IMR-90 (cell line): ENCODE measurements around the gene CLCA1. TPM values are rescaled to one million over a fixed set of nuclear protein-coding genes. Genes with fewer than 3 reads are reported as not detected.

Experiments used
- ATAC-seq: fragments of 200-7000 bp; cut with Tn5 transposase; 2 replicates; pipeline ENCODE4 v1.9.1; 2020; ENCODE audit warnings: low read depth, mild to moderate bottlenecking, moderate library complexity
- BruUV-seq: library from RNA; stranded (reverse); fragments of 400-500 nt; replicated peaks from 2 replicates; lab custom pipeline; 2021; lab: Mats Ljungman, UMichigan
- CTCF ChIA-PET: fragments of 300-600 bp; formaldehyde crosslinking; extraction: SDS; loops from one replicate; lab custom pipeline; 2021; ENCODE audit warnings: antibody characterized with exemption; lab: Yijun Ruan, JAX
- POLR2A ChIA-PET: fragments of 300-600 bp; sonication (Branson Sonifier 250); formaldehyde crosslinking; loops from one replicate; lab custom pipeline; 2022; ENCODE audit warnings: antibody characterized with exemption; ENCODE audit not compliant: unreplicated experiment; lab: Charles Lee
- DNase-seq: peaks from one replicate; pipeline ENCODE4 v3.0.0; 2013
- H2AFZ ChIP-seq: replicated peaks from 2 replicates; pipeline ENCODE3; 2013; ENCODE audit warnings: low read length, mild to moderate bottlenecking; ENCODE audit not compliant: poor library complexity
- H2AK5ac ChIP-seq: 2 replicates; pipeline ENCODE4 v1.6.1; 2013; ENCODE audit warnings: low read depth, low read length, inconsistent platforms
- H2AK9ac ChIP-seq: replicated peaks from 2 replicates; pipeline ENCODE3; 2013; ENCODE audit warnings: mild to moderate bottlenecking, low read depth, low read length, moderate library complexity; ENCODE audit not compliant: poor library complexity
- H2BK120ac ChIP-seq: 2 replicates; pipeline ENCODE4 v1.6.1; 2013; ENCODE audit warnings: low read depth, low read length, inconsistent platforms
- H2BK15ac ChIP-seq: 3 replicates; pipeline ENCODE4 v1.6.1; 2013; ENCODE audit warnings: low read depth, low read length, inconsistent platforms
- H2BK20ac ChIP-seq: 2 replicates; pipeline ENCODE4 v1.6.1; 2013; ENCODE audit warnings: low read depth, mild to moderate bottlenecking, inconsistent platforms, low read length, moderate library complexity
- H2BK5ac ChIP-seq: 2 replicates; pipeline ENCODE4 v1.6.1; 2013; ENCODE audit warnings: mild to moderate bottlenecking, low read depth, low read length, inconsistent platforms; ENCODE audit not compliant: poor library complexity, severe bottlenecking
- H3K14ac ChIP-seq: replicated peaks from 2 replicates; pipeline ENCODE4 v1.6.1; 2013; ENCODE audit warnings: low read depth, low read length, inconsistent platforms
- H3K18ac ChIP-seq: 2 replicates; pipeline ENCODE4 v1.6.1; 2013; ENCODE audit warnings: low read depth, low read length, control low read depth
- H3K23ac ChIP-seq: 2 replicates; pipeline ENCODE4 v1.6.1; 2013; ENCODE audit warnings: low read depth, low read length, inconsistent platforms
- H3K27ac ChIP-seq: 2 replicates; pipeline ENCODE4 v1.5.1; 2013; ENCODE audit warnings: mild to moderate bottlenecking, control low read depth, low read length; ENCODE audit not compliant: insufficient read depth
- H3K27me3 ChIP-seq: 2 replicates; pipeline ENCODE4 v1.6.1; 2013; ENCODE audit warnings: low read length; ENCODE audit not compliant: control insufficient read depth, insufficient read depth
- H3K36me3 ChIP-seq: 2 replicates; pipeline ENCODE4 v1.6.1; 2013; ENCODE audit warnings: low read length, mixed read lengths; ENCODE audit not compliant: control insufficient read depth, insufficient read depth
- H3K4ac ChIP-seq: 2 replicates; pipeline ENCODE4 v1.6.1; 2013; ENCODE audit warnings: low read depth, low read length, inconsistent platforms
- H3K4me1 ChIP-seq: 2 replicates; pipeline ENCODE4 v1.6.1; 2013; ENCODE audit warnings: low read length, mixed read lengths; ENCODE audit not compliant: control insufficient read depth, insufficient read depth
- H3K4me2 ChIP-seq: 2 replicates; pipeline ENCODE4 v1.6.1; 2013; ENCODE audit warnings: low read depth, mild to moderate bottlenecking, control low read depth, low read length, moderate library complexity
- H3K4me3 ChIP-seq: 2 replicates; pipeline ENCODE4 v1.5.1; 2013; ENCODE audit warnings: low read depth, mild to moderate bottlenecking, control low read depth, low read length, moderate library complexity; ENCODE audit not compliant: insufficient read depth
- H3K56ac ChIP-seq: 2 replicates; pipeline ENCODE4 v1.6.1; 2013; ENCODE audit warnings: low read length, inconsistent platforms; ENCODE audit not compliant: insufficient read depth; ENCODE audit errors: extremely low read depth
- H3K79me1 ChIP-seq, 2 experiments: 2 replicates each; pipeline ENCODE4 v1.6.1; 2013; ENCODE audit warnings: low read length in 2 of 2, inconsistent platforms in 1 of 2, low read depth in 1 of 2
- H3K9ac ChIP-seq: 2 replicates; pipeline ENCODE4 v1.6.1; 2013; ENCODE audit warnings: low read depth, low read length, control low read depth
- H3K9me1 ChIP-seq: 2 replicates; pipeline ENCODE4 v1.6.1; 2013; ENCODE audit warnings: low read length, inconsistent platforms; ENCODE audit not compliant: insufficient read depth
- H3K9me3 ChIP-seq: 2 replicates; pipeline ENCODE4 v1.6.1; 2013; ENCODE audit warnings: low read length; ENCODE audit not compliant: control insufficient read depth, insufficient read depth
- H4K20me1 ChIP-seq: 2 replicates; pipeline ENCODE4 v1.6.1; 2013; ENCODE audit warnings: low read length, inconsistent platforms; ENCODE audit not compliant: insufficient read depth
- H4K5ac ChIP-seq: 2 replicates; pipeline ENCODE4 v1.6.1; 2013; ENCODE audit warnings: mild to moderate bottlenecking, low read depth, low read length, control low read depth
- H4K8ac ChIP-seq, 2 experiments: 2 replicates each; pipeline ENCODE4 v1.6.1; 2013; ENCODE audit warnings: low read depth in 2 of 2, low read length in 2 of 2, control low read depth in 1 of 2, inconsistent platforms in 1 of 2
- H4K91ac ChIP-seq: 2 replicates; pipeline ENCODE4 v1.6.1; 2013; ENCODE audit warnings: low read depth, low read length, inconsistent platforms; ENCODE audit not compliant: insufficient read depth
- BHLHE40 ChIP-seq: fragments of 150-350 bp; IDR thresholded peaks from 2 replicates; pipeline ENCODE4 v1.6.1; 2016; ENCODE audit warnings: mild to moderate bottlenecking, low read depth, low read length
- CEBPB ChIP-seq: IDR thresholded peaks from 2 replicates; pipeline ENCODE4 v1.6.1; 2012; ENCODE audit warnings: low read depth, low read length, improper control_type of control experiment
- CHD1 ChIP-seq: IDR thresholded peaks from 2 replicates; pipeline ENCODE4 v1.6.1; 2012; ENCODE audit warnings: low read depth, low read length, improper control_type of control experiment
- FOS ChIP-seq: fragments of 150-350 bp; IDR thresholded peaks from 2 replicates; pipeline ENCODE4 v1.6.1; 2016; ENCODE audit warnings: low read depth, low read length
- MAFK ChIP-seq: IDR thresholded peaks from 2 replicates; pipeline ENCODE4 v1.6.1; 2012; ENCODE audit warnings: low read depth, low read length, improper control_type of control experiment
- MAZ ChIP-seq: IDR thresholded peaks from 2 replicates; pipeline ENCODE4 v1.6.1; 2012; ENCODE audit warnings: low read depth, mild to moderate bottlenecking, low read length, improper control_type of control experiment, moderate library complexity, borderline replicate concordance
- MXI1 ChIP-seq: IDR thresholded peaks from 2 replicates; pipeline ENCODE4 v1.6.1; 2012; ENCODE audit warnings: low read depth, mild to moderate bottlenecking, low read length, moderate library complexity, borderline replicate concordance
- NFE2L2 ChIP-seq: fragments of 150-350 bp; IDR thresholded peaks from 2 replicates; pipeline ENCODE4 v1.6.1; 2016; ENCODE audit warnings: low read depth, mild to moderate bottlenecking, low read length
- POLR2A ChIP-seq: IDR thresholded peaks from 2 replicates; pipeline ENCODE4 v1.6.1; 2012; ENCODE audit warnings: mild to moderate bottlenecking, low read depth, low read length
- RCOR1 ChIP-seq: IDR thresholded peaks from 2 replicates; pipeline ENCODE4 v1.6.1; 2012; ENCODE audit warnings: mild to moderate bottlenecking, low read length, improper control_type of control experiment; ENCODE audit not compliant: insufficient replicate concordance
- SMC3 ChIP-seq: fragments of 150-350 bp; IDR thresholded peaks from 2 replicates; pipeline ENCODE4 v1.6.1; 2016; ENCODE audit warnings: low read depth, mild to moderate bottlenecking, antibody characterized with exemption, low read length, moderate library complexity
- WGBS, 2 experiments: methylation state at CpG; one replicate each; pipeline versions ENCODE4 v1.1.5 to v1.1.7; 2013; ENCODE audit warnings: missing lambda C conversion rate in 2 of 2; ENCODE audit not compliant: insufficient read length in 1 of 2; ENCODE audit errors: extremely low coverage in 2 of 2; 5-methylcytosine and 5-hydroxymethylcytosine counted together
- dilution Hi-C: fragments of 300-500 bp; cut with HindIII; formaldehyde crosslinking; loops from one replicate; pipeline ENCODE4 v1.14.3; 2018; ENCODE audit warnings: low sequenced_read_pairs; ENCODE audit not compliant: unreplicated experiment
- in situ Hi-C: fragments of 300-500 bp; cut with MboI; formaldehyde crosslinking; loops from 3 replicates; pipeline ENCODE4 v1.14.3; 2019; ENCODE audit warnings: low sequenced_read_pairs, inconsistent platforms, mixed read lengths
- intact Hi-C: fragments of 100-400 bp; cut with micrococcal nuclease; formaldehyde crosslinking; loops from 2 replicates; pipeline ENCODE4 v1.10.0; 2022
- polyA plus RNA-seq, 3 experiments: library from polyadenylated mRNA; depleted of rRNA; stranded (reverse); fragments of >200 nt; gene quantifications; 2 replicates each; pipeline ENCODE4 v1.2.3, GENCODE V29; 2012; ENCODE audit warnings: low replicate concordance in 1 of 3
- total RNA-seq: library from RNA; depleted of rRNA; stranded (reverse); fragments of >200 nt; gene quantifications from 2 replicates; pipeline ENCODE4 v1.2.3, GENCODE V29; 2012
- TF ChIP-seq, protein P1 (sequence below): conservative IDR thresholded peaks from 2 replicates; pipeline ENCODE4 v1.5.1; 2012; ENCODE audit warnings: mild to moderate bottlenecking, low read depth, low read length, improper control_type of control experiment
- TF ChIP-seq, protein P2 (sequence below): fragments of 150-350 bp; IDR thresholded peaks from 2 replicates; pipeline ENCODE4 v1.6.1; 2017; ENCODE audit warnings: mild to moderate bottlenecking, antibody characterized with exemption, low read length, low read depth

CLCA1 gene
- total and polyA plus RNA-seq, 2 of the 4 experiments (the other 2 are of a cell fraction): not detected

DNA sequence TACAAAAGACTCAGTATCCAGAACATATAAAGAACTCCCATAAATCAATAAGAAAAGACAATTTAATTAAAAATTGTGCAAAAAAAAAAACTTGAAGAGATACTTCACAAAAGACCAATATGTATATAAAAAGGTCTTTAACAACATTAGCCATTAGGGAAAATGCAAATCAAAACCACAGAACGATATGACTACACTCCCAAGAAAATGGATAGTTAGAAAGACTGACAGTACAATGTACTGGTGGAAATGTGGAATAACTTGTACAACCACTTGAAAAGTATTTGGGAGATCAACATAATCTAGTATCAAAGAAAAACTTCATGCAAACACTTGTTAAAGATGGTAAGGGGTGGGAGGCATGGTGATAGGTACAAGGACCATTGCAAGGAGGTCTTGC is 3.9 kb upstream of the CLCA1 start:
- WGBS, 2 experiments: no CpG with 5 or more reads among the region's 1 CpG
- no peak overlapping the region for H2BK120ac ChIP-seq
- H2BK5ac ChIP-seq: no peak overlapping the region
- H3K9me1 ChIP-seq: no peaks in the 10 kb centered on the region
- H3K56ac ChIP-seq: no peak overlapping the region
- H3K9ac ChIP-seq: no peak overlapping the region
- H2AK9ac ChIP-seq: no peak overlapping the region
- H4K91ac ChIP-seq: no peak overlapping the region
- H3K9me3 ChIP-seq: no peaks in the 10 kb centered on the region
- H3K4me2 ChIP-seq: no peak overlapping the region
- no peak overlapping the region for H3K27ac ChIP-seq
- CTCF ChIA-PET: no interaction called here
- ATAC-seq: no peak
- POLR2A ChIA-PET: no interaction called here
- H4K8ac ChIP-seq: no peak overlapping the region
- H2BK20ac ChIP-seq: no peak overlapping the region
- H2AK5ac ChIP-seq: no peak overlapping the region
- in situ Hi-C loops: no loop called here
- H3K23ac ChIP-seq: no peak overlapping the region
- H3K4me1 ChIP-seq: no peaks in the 10 kb centered on the region
- dilution Hi-C loops: no loop called here
- H3K79me1 ChIP-seq: no peaks in the 10 kb centered on the region
- H4K20me1 ChIP-seq: no peaks in the 10 kb centered on the region
- no peak overlapping the region for H3K4me3 ChIP-seq
- no peak overlapping the region for H3K18ac ChIP-seq
- H3K4ac ChIP-seq: no peak overlapping the region
- no peak for TF ChIP-seq CEBPB
- TF ChIP-seq, protein P1, sequence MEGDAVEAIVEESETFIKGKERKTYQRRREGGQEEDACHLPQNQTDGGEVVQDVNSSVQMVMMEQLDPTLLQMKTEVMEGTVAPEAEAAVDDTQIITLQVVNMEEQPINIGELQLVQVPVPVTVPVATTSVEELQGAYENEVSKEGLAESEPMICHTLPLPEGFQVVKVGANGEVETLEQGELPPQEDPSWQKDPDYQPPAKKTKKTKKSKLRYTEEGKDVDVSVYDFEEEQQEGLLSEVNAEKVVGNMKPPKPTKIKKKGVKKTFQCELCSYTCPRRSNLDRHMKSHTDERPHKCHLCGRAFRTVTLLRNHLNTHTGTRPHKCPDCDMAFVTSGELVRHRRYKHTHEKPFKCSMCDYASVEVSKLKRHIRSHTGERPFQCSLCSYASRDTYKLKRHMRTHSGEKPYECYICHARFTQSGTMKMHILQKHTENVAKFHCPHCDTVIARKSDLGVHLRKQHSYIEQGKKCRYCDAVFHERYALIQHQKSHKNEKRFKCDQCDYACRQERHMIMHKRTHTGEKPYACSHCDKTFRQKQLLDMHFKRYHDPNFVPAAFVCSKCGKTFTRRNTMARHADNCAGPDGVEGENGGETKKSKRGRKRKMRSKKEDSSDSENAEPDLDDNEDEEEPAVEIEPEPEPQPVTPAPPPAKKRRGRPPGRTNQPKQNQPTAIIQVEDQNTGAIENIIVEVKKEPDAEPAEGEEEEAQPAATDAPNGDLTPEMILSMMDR: no peak
- TF ChIP-seq CHD1: no peak
- no peak for TF ChIP-seq MAZ
- TF ChIP-seq, protein P2, sequence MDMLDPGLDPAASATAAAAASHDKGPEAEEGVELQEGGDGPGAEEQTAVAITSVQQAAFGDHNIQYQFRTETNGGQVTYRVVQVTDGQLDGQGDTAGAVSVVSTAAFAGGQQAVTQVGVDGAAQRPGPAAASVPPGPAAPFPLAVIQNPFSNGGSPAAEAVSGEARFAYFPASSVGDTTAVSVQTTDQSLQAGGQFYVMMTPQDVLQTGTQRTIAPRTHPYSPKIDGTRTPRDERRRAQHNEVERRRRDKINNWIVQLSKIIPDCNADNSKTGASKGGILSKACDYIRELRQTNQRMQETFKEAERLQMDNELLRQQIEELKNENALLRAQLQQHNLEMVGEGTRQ: no peak
- no peak for TF ChIP-seq FOS
- TF ChIP-seq MXI1: no peak
- TF ChIP-seq POLR2A: no peak
- no peak for TF ChIP-seq BHLHE40
- no peak for TF ChIP-seq SMC3
- no peak for TF ChIP-seq NFE2L2
- no peak for TF ChIP-seq RCOR1
- TF ChIP-seq MAFK: no peak
- DNase-seq: no peak
- intact Hi-C loops: no loop called here
- H2BK15ac ChIP-seq: no peak overlapping the region
- no TSS peak for BruUV-seq
- H3K27me3 ChIP-seq: peaks cover 9% of the 10 kb centered on the region
- no peak overlapping the region for H4K5ac ChIP-seq
- no peak overlapping the region for H2AFZ ChIP-seq
- H3K36me3 ChIP-seq: no peaks in the 10 kb centered on the region
- no peak overlapping the region for H3K14ac ChIP-seq
